Panc1 (cell line): ENCODE results near the gene ZNF236. TPM values are rescaled to one million over a fixed set of nuclear protein-coding genes. Genes with fewer than 3 reads are reported as not detected.

Experiments
- ATAC-seq: fragments of 200-7000 bp; cut with Tn5 transposase; 2 replicates; pipeline ENCODE4 v1.9.1; 2020; ENCODE audit warnings: mild to moderate bottlenecking, moderate library complexity
- BruUV-seq: library from RNA; stranded (reverse); fragments of 400-500 nt; replicated peaks from 2 replicates; lab custom pipeline; 2021; lab: Mats Ljungman, UMichigan
- CTCF ChIA-PET: fragments of 300-600 bp; sonication (Branson Sonifier 250); formaldehyde crosslinking; loops from one replicate; lab custom pipeline; 2022; ENCODE audit warnings: antibody characterized with exemption; lab: Charles Lee
- POLR2A ChIA-PET: fragments of 300-600 bp; sonication (Branson Sonifier 250); formaldehyde crosslinking; loops from one replicate; lab custom pipeline; 2022; ENCODE audit warnings: antibody characterized with exemption; lab: Charles Lee
- DNase-seq: peaks from one replicate; pipeline ENCODE4 v3.0.0-alpha.2; 2010; ENCODE audit warnings: low read depth, low spot score
- H3K27ac ChIP-seq: 2 replicates; pipeline ENCODE4 v1.5.1; 2011; ENCODE audit warnings: mild to moderate bottlenecking, low read length, inconsistent platforms
- H3K27me3 ChIP-seq: fragments of 200-500 bp; sonication (Bioruptor generic); 2 replicates; pipeline ENCODE4 v1.6.0; 2014; ENCODE audit warnings: low read length, inconsistent platforms; ENCODE audit not compliant: control insufficient read depth, insufficient read depth
- H3K36me3 ChIP-seq: fragments of 200-500 bp; sonication (Bioruptor generic); 2 replicates; pipeline ENCODE4 v1.5.1; 2014; ENCODE audit warnings: inconsistent platforms, mild to moderate bottlenecking, low read length, moderate library complexity; ENCODE audit not compliant: control insufficient read depth, insufficient read depth
- H3K4me1 ChIP-seq: 2 replicates; pipeline ENCODE4 v1.5.1; 2011; ENCODE audit warnings: inconsistent platforms, mild to moderate bottlenecking, low read length, moderate library complexity; ENCODE audit not compliant: control insufficient read depth, insufficient read depth
- H3K4me3 ChIP-seq, 2 experiments: 2 replicates each; pipeline ENCODE4 v1.5.1; 2011 to 2012; ENCODE audit warnings: low read depth in 2 of 2, low read length in 2 of 2, mild to moderate bottlenecking in 2 of 2, inconsistent platforms in 1 of 2, moderate library complexity in 1 of 2
- H3K9me3 ChIP-seq: fragments of 200-500 bp; sonication (Bioruptor generic); 2 replicates; pipeline ENCODE4 v1.5.1; 2014; ENCODE audit warnings: low read depth, mild to moderate bottlenecking, inconsistent platforms, low read length, moderate library complexity; ENCODE audit not compliant: control insufficient read depth, insufficient read depth
- CTCF ChIP-seq: fragments of 450-650 bp; IDR thresholded peaks from 2 replicates; pipeline ENCODE4 v1.5.1; 2017; ENCODE audit warnings: mild to moderate bottlenecking
- POLR2AphosphoS5 ChIP-seq: IDR thresholded peaks from 2 replicates; pipeline ENCODE4 v1.6.1; 2012; ENCODE audit warnings: mild to moderate bottlenecking, low read depth, low read length, moderate library complexity
- REST ChIP-seq, 2 experiments: IDR thresholded peaks; 2 replicates each; pipeline ENCODE4 v1.6.1; 2011 to 2012; ENCODE audit warnings: low read depth in 2 of 2, control low read depth in 1 of 2, low read length in 1 of 2, mild to moderate bottlenecking in 1 of 2, moderate library complexity in 1 of 2; ENCODE audit not compliant: insufficient read depth in 1 of 2
- SIN3A ChIP-seq: IDR thresholded peaks from 2 replicates; pipeline ENCODE4 v1.6.1; 2012; ENCODE audit warnings: low read depth, mild to moderate bottlenecking, low read length, moderate library complexity, borderline replicate concordance; ENCODE audit not compliant: insufficient read depth
- TCF7L2 ChIP-seq: IDR thresholded peaks from 2 replicates; pipeline ENCODE4 v1.6.1; 2011; ENCODE audit warnings: mild to moderate bottlenecking, low read depth, low read length, inconsistent platforms
- in situ Hi-C: cut with HindIII; loops from 2 replicates; pipeline ENCODE4 v1.10.0; 2016; ENCODE audit warnings: low sequenced_read_pairs, low pct_unique_long_range_greater_than_20kb
- intact Hi-C: fragments of 100-400 bp; cut with micrococcal nuclease; formaldehyde crosslinking; loops from one replicate; pipeline ENCODE4 v1.10.0; 2022; ENCODE audit not compliant: unreplicated experiment
- total RNA-seq: library from RNA; stranded (reverse); gene quantifications from one replicate; pipeline ENCODE4 v1.2.1, GENCODE V29; 2021; ENCODE audit not compliant: unreplicated experiment

ZNF236 gene
- total RNA-seq, 1 experiment from 2014 or later: 32.2 TPM

- BruUV-seq: no TSS peak
- in situ Hi-C loops (no loop called here), intact Hi-C loops (no loop called here)
- DNase-seq (no peak), ATAC-seq (no peak)
- Histone ChIP-seq H3K27me3 (no peaks in the 10 kb centered on the region), H3K4me1 (peaks cover 8% of the 10 kb centered on the region; the same call in 1 of the 2 replicates), H3K9me3 (no peaks in the 10 kb centered on the region), H3K36me3 (no peaks in the 10 kb centered on the region), H3K4me3 (no peak overlapping the region), H3K27ac (no peak overlapping the region)
- POLR2A ChIA-PET: interaction anchor here (0.7 kb wide), 1 partner anchor 364 kb away, joined by 4 read pairs; no protein-coding TSS in a partner anchor
- TF ChIP-seq POLR2AphosphoS5: no peak
- TF ChIP-seq TCF7L2: no peak
- CTCF ChIA-PET: interaction anchor here (0.7 kb wide), 2 partner anchors 213 to 678 kb away, joined by 3 read pairs; no protein-coding TSS in a partner anchor
Observed at GRCh38 chr18:76999077-76999476, 176.7 kb downstream of the ZNF236 start.

- Histone ChIP-seq H3K36me3 (no peaks in the 10 kb centered on the region), H3K27me3 (no peaks in the 10 kb centered on the region), H3K9me3 (no peaks in the 10 kb centered on the region), H3K4me3 (no peak overlapping the region), H3K27ac (no peak overlapping the region), H3K4me1 (peaks cover 8% of the 10 kb centered on the region; the same call in 1 of the 2 replicates)
- intact Hi-C loops: loop anchor here (1.0 to 2.0 kb wide), 3 partner anchors 55 to 652 kb away; no protein-coding TSS in a partner anchor
- DNase-seq: peak; percentile 42
- POLR2A ChIA-PET: interaction anchor here (0.6 kb wide), 1 partner anchor 26 kb away, joined by 3 read pairs; no protein-coding TSS in a partner anchor
- BruUV-seq: no TSS peak
- TF ChIP-seq CTCF (no peak), POLR2AphosphoS5 (no peak), SIN3A (no peak), REST (IDR thresholded peaks at IDR 0.05; ENCODE audit: insufficient read depth in 1 of 2, low read depth in 2 of 2, low read length in 1 of 2) (no peak), TCF7L2 (no peak)
- in situ Hi-C loops: no loop called here
- CTCF ChIA-PET: interaction anchor here (0.6 to 2.0 kb wide), 9 partner anchors 8 to 211 kb away, joined by 3 to 13 read pairs (median 3); no protein-coding TSS in a partner anchor
- ATAC-seq: peak; percentile 52
Observed at GRCh38 chr18:77000527-77000926, 178.2 kb downstream of the ZNF236 start.

- peaks cover 8% of the 10 kb centered on the region; the same call in 1 of the 2 replicates for H3K4me1 ChIP-seq
- no peak overlapping the region for H3K4me3 ChIP-seq
- intact Hi-C loops: loop anchor here (2.0 kb wide), 2 partner anchors 212 to 652 kb away; no protein-coding TSS in a partner anchor
- in situ Hi-C loops: no loop called here
- no peak overlapping the region for H3K27ac ChIP-seq
- CTCF ChIA-PET: interaction anchor here (0.7 to 2.0 kb wide), 7 partner anchors 8 to 210 kb away, joined by 3 to 13 read pairs (median 4); no protein-coding TSS in a partner anchor
- ATAC-seq (peak; percentile 13; the same call in 1 of the 2 replicates), DNase-seq (no peak)
- POLR2A ChIA-PET: interaction anchor here (0.6 kb wide), 1 partner anchor 26 kb away, joined by 3 read pairs; no protein-coding TSS in a partner anchor
- H3K9me3 ChIP-seq: no peaks in the 10 kb centered on the region
- no peak for TF ChIP-seq POLR2AphosphoS5
- no peak for TF ChIP-seq TCF7L2
- no peak for TF ChIP-seq CTCF
- no peak for TF ChIP-seq REST (IDR thresholded peaks at IDR 0.05; ENCODE audit: insufficient read depth in 1 of 2, low read depth in 2 of 2, low read length in 1 of 2)
- TF ChIP-seq SIN3A: no peak
- no peaks in the 10 kb centered on the region for H3K27me3 ChIP-seq
- H3K36me3 ChIP-seq: no peaks in the 10 kb centered on the region
- BruUV-seq: no TSS peak
Observed at GRCh38 chr18:77001041-77001440, 178.7 kb downstream of the ZNF236 start.
